HepG2 (cell line): Measurements from ENCODE around the gene VARS2. TPM values are rescaled to one million over a fixed set of nuclear protein-coding genes. Genes with fewer than 3 reads are reported as not detected.

Source experiments
- AKNA ChIP-seq: sonication (generic); formaldehyde crosslinking; IDR thresholded peaks from 2 replicates; pipeline ENCODE4 v1.4.0; 2020; ENCODE audit warnings: missing genetic modification reagents, borderline replicate concordance
- ATAD3A ChIP-seq: sonication (generic); formaldehyde crosslinking; IDR thresholded peaks from 2 replicates; pipeline ENCODE4 v1.4.0; 2020; ENCODE audit warnings: missing genetic modification reagents
- GMEB2 ChIP-seq: IDR thresholded peaks from 2 replicates; pipeline ENCODE4 v1.6.1; 2016; ENCODE audit warnings: missing biosample characterization, missing genetic modification reagents, low read depth
- GRHL1 ChIP-seq: sonication (generic); formaldehyde crosslinking; conservative IDR thresholded peaks from 2 replicates; pipeline ENCODE4 v1.8.0; 2022; ENCODE audit warnings: missing genetic modification reagents
- HDAC1 ChIP-seq: sonication (generic); formaldehyde crosslinking; IDR thresholded peaks from 2 replicates; pipeline ENCODE4 v1.5.1; 2020; ENCODE audit warnings: mild to moderate bottlenecking, missing genetic modification reagents
- MLX ChIP-seq: IDR thresholded peaks from 2 replicates; pipeline ENCODE4 v1.6.1; 2016
- NRL ChIP-seq: sonication (generic); formaldehyde crosslinking; IDR thresholded peaks from 2 replicates; pipeline ENCODE4 v1.5.0; 2020; ENCODE audit warnings: missing genetic modification reagents, mild to moderate bottlenecking, moderate library complexity, borderline replicate concordance
- RBM22 ChIP-seq: fragments of 200-400 bp; formaldehyde crosslinking; optimal IDR thresholded peaks from 2 replicates; pipeline ENCODE3; 2017; ENCODE audit warnings: mild to moderate bottlenecking, low read length, moderate library complexity
- SMARCE1 ChIP-seq: fragments of 450-650 bp; IDR thresholded peaks from 2 replicates; pipeline ENCODE4 v1.6.1; 2017; ENCODE audit warnings: borderline replicate concordance
- TAF15 ChIP-seq: fragments of 200-400 bp; formaldehyde crosslinking; IDR thresholded peaks from one replicate; pipeline ENCODE4 v1.6.1; 2018; ENCODE audit warnings: mild to moderate bottlenecking, low read depth, low read length; ENCODE audit not compliant: poor library complexity, severe bottlenecking
- ZBTB42 ChIP-seq: sonication (generic); formaldehyde crosslinking; IDR thresholded peaks from 2 replicates; pipeline ENCODE4 v1.5.0; 2020; ENCODE audit warnings: mild to moderate bottlenecking, missing genetic modification reagents
- ZNF337 ChIP-seq: sonication (generic); formaldehyde crosslinking; IDR thresholded peaks from 2 replicates; pipeline ENCODE4 v1.5.1; 2020; ENCODE audit warnings: missing genetic modification reagents, low read depth, mild to moderate bottlenecking, borderline replicate concordance
- ZNF577 ChIP-seq: sonication (generic); formaldehyde crosslinking; IDR thresholded peaks from 2 replicates; pipeline ENCODE4 v1.4.0; 2020; ENCODE audit warnings: mild to moderate bottlenecking, low read depth, missing genetic modification reagents, borderline replicate concordance
- ZNF703 ChIP-seq: sonication (generic); formaldehyde crosslinking; IDR thresholded peaks from 2 replicates; pipeline ENCODE4 v1.5.1; 2020; ENCODE audit warnings: missing genetic modification reagents, mild to moderate bottlenecking, moderate library complexity, borderline replicate concordance
- ZNF775 ChIP-seq: sonication (generic); formaldehyde crosslinking; IDR thresholded peaks from 2 replicates; pipeline ENCODE4 v1.4.0; 2020; ENCODE audit warnings: missing genetic modification reagents, mild to moderate bottlenecking, moderate library complexity, borderline replicate concordance
- ZNF781 ChIP-seq: sonication (generic); formaldehyde crosslinking; IDR thresholded peaks from 2 replicates; pipeline ENCODE4 v1.5.1; 2020; ENCODE audit warnings: borderline replicate concordance, mild to moderate bottlenecking, missing genetic modification reagents; ENCODE audit errors: not compliant biosample characterization
- ZNF891 ChIP-seq: sonication (generic); formaldehyde crosslinking; IDR thresholded peaks from 2 replicates; pipeline ENCODE4 v1.5.0; 2020; ENCODE audit warnings: mild to moderate bottlenecking, missing genetic modification reagents
- ZSCAN21 ChIP-seq: sonication (generic); formaldehyde crosslinking; IDR thresholded peaks from 2 replicates; pipeline ENCODE4 v1.8.0; 2022; ENCODE audit warnings: mild to moderate bottlenecking, missing genetic modification reagents, moderate library complexity, borderline replicate concordance
- ZSCAN29 ChIP-seq: sonication (generic); formaldehyde crosslinking; conservative IDR thresholded peaks from 2 replicates; pipeline ENCODE4 v1.4.0; 2020; ENCODE audit warnings: mild to moderate bottlenecking, missing genetic modification reagents
- polyA plus RNA-seq, 8 experiments: library from polyadenylated mRNA; depleted of rRNA in 3 of 8; stranded (reverse) in 7 of 8; unstranded in 1 of 8; fragments of >200 nt; fragmentation: Illumina TruSeq in 4 of 8; extraction: Trizol in 4 of 8; gene quantifications; 2 replicates each; pipeline versions ENCODE4 v1.2.1 to v1.2.3, GENCODE V29; 2011 to 2016; ENCODE audit warnings: low read depth in 4 of 8, missing spikeins in 1 of 8, mixed read lengths in 1 of 8; ENCODE audit not compliant: insufficient read depth in 1 of 8
- total RNA-seq, 5 experiments: library from RNA; depleted of rRNA; stranded (reverse); fragments of >200 nt; fragmentation: Illumina TruSeq; extraction: Trizol; gene quantifications; 2 replicates each; pipeline ENCODE4 v1.2.3, GENCODE V29; 2016; ENCODE audit warnings: low read depth in 1 of 5

The VARS2 gene
- total and polyA plus RNA-seq, 2 of the 13 experiments (the other 11 are each of a cell fraction or from before 2014, with no cell fraction given), result 61.8 to 71.8 TPM

GRCh38 chr6:30884521-30885480, 29.2 kb upstream of the VARS2 start (continued):
- TF ChIP-seq ZSCAN29 (CRISPR knock-in tag), result peak; percentile 83
- peak; percentile 57; the same call in 1 of the 2 replicates for TF ChIP-seq ZNF891
- no peak for TF ChIP-seq GRHL1
- TF ChIP-seq AKNA (CRISPR knock-in tag), result no peak
- no peak for TF ChIP-seq ZSCAN21 (CRISPR knock-in tag)
- TF ChIP-seq NRL (CRISPR knock-in tag), result 0 out of 2 replicates have a peak, but pooled peaks have one; percentile 60
- TF ChIP-seq ZBTB42 (CRISPR knock-in tag), result no peak
- TF ChIP-seq ZNF337 (CRISPR knock-in tag), result no peak
- no peak for TF ChIP-seq TAF15
- no peak for TF ChIP-seq ATAD3A
- TF ChIP-seq ZNF775, result no peak
- no peak for TF ChIP-seq GMEB2 (CRISPR knock-in tag)
- TF ChIP-seq ZNF703 (CRISPR knock-in tag), result no peak
- no peak for TF ChIP-seq SMARCE1
- no peak for TF ChIP-seq ZNF577 (CRISPR knock-in tag)
- no peak for TF ChIP-seq MLX (CRISPR knock-in tag)
- no peak for TF ChIP-seq ZNF781 (CRISPR knock-in tag)
- TF ChIP-seq HDAC1 (CRISPR knock-in tag), result no peak
- TF ChIP-seq RBM22, result no peak
